ENCODE data around the gene ZDHHC20. TPM values are rescaled to one million over a fixed set of nuclear protein-coding genes. Genes with fewer than 3 reads are reported as not detected.

Gene ZDHHC20
- total RNA-seq, 1 donor from 2014 or later = 21.0 TPM

- Mint-ChIP-seq H3K4me1 (ENCODE audit: low read depth, unreplicated experiment) (peaks cover 11% of the 10 kb centered on the region), H3K27ac (ENCODE audit: unreplicated experiment) (no peak overlapping the region), H3K27me3 (ENCODE audit: unreplicated experiment) (no peaks in the 10 kb centered on the region), H3K4me3 (ENCODE audit: unreplicated experiment) (no peak overlapping the region), H3K9me3 (ENCODE audit: unreplicated experiment) (peaks cover 5% of the 10 kb centered on the region), H3K36me3 (ENCODE audit: unreplicated experiment) (no peaks in the 10 kb centered on the region)
- TF ChIP-seq CTCF (IDR thresholded peaks at IDR 0.05; ENCODE audit: partially characterized antibody, unreplicated experiment) = no peak
- DNase-seq = no peak
Measured at GRCh38 chr13:21347753-21348318, 111.3 kb downstream of the ZDHHC20 start.

GRCh38 chr13:21344662-21345176 lies 114.4 kb downstream of the ZDHHC20 start:
- Mint-ChIP-seq H3K4me1 (ENCODE audit: low read depth, unreplicated experiment) (peaks cover 11% of the 10 kb centered on the region), H3K4me3 (ENCODE audit: unreplicated experiment) (no peak overlapping the region), H3K36me3 (ENCODE audit: unreplicated experiment) (no peaks in the 10 kb centered on the region), H3K9me3 (ENCODE audit: unreplicated experiment) (peaks cover 4% of the 10 kb centered on the region), H3K27me3 (ENCODE audit: unreplicated experiment) (no peaks in the 10 kb centered on the region), H3K27ac (ENCODE audit: unreplicated experiment) (no peak overlapping the region)
- DNase-seq = no peak
- no peak for TF ChIP-seq CTCF (IDR thresholded peaks at IDR 0.05; ENCODE audit: partially characterized antibody, unreplicated experiment)

GRCh38 chr13:21343659-21344058 lies 115.4 kb downstream of the ZDHHC20 start:
- H3K9me3 Mint-ChIP-seq (ENCODE audit: unreplicated experiment) = peaks cover 2% of the 10 kb centered on the region
- peaks cover 7% of the 10 kb centered on the region for H3K4me1 Mint-ChIP-seq (ENCODE audit: low read depth, unreplicated experiment)
- no peak overlapping the region for H3K4me3 Mint-ChIP-seq (ENCODE audit: unreplicated experiment)
- no peak overlapping the region for H3K27ac Mint-ChIP-seq (ENCODE audit: unreplicated experiment)
- no peaks in the 10 kb centered on the region for H3K36me3 Mint-ChIP-seq (ENCODE audit: unreplicated experiment)
- DNase-seq = no peak
- no peak for TF ChIP-seq CTCF (IDR thresholded peaks at IDR 0.05; ENCODE audit: partially characterized antibody, unreplicated experiment)
- H3K27me3 Mint-ChIP-seq (ENCODE audit: unreplicated experiment) = peaks cover 9% of the 10 kb centered on the region

- Mint-ChIP-seq H3K9me3 (ENCODE audit: unreplicated experiment) (peaks cover 2% of the 10 kb centered on the region), H3K27me3 (ENCODE audit: unreplicated experiment) (peaks cover 12% of the 10 kb centered on the region), H3K27ac (ENCODE audit: unreplicated experiment) (no peak overlapping the region), H3K4me1 (ENCODE audit: low read depth, unreplicated experiment) (peaks cover 4% of the 10 kb centered on the region), H3K4me3 (ENCODE audit: unreplicated experiment) (no peak overlapping the region), H3K36me3 (ENCODE audit: unreplicated experiment) (no peaks in the 10 kb centered on the region)
- DNase-seq = no peak
- no peak for TF ChIP-seq CTCF (IDR thresholded peaks at IDR 0.05; ENCODE audit: partially characterized antibody, unreplicated experiment)
Measured at GRCh38 chr13:21342699-21343442, 116.2 kb downstream of the ZDHHC20 start.

All from glutamatergic neuron (in vitro differentiated cells).